ENCODE data around the gene STOX2. TPM values are rescaled to one million over a fixed set of nuclear protein-coding genes. Genes with fewer than 3 reads are reported as not detected.

The STOX2 gene
- total and polyA plus RNA-seq, 10 of the 15 experiments (the other 5 are each of a cell fraction or from before 2014, with no cell fraction given): 0.01 to 1.2 (median 0.18) TPM; not detected in 4

DNA sequence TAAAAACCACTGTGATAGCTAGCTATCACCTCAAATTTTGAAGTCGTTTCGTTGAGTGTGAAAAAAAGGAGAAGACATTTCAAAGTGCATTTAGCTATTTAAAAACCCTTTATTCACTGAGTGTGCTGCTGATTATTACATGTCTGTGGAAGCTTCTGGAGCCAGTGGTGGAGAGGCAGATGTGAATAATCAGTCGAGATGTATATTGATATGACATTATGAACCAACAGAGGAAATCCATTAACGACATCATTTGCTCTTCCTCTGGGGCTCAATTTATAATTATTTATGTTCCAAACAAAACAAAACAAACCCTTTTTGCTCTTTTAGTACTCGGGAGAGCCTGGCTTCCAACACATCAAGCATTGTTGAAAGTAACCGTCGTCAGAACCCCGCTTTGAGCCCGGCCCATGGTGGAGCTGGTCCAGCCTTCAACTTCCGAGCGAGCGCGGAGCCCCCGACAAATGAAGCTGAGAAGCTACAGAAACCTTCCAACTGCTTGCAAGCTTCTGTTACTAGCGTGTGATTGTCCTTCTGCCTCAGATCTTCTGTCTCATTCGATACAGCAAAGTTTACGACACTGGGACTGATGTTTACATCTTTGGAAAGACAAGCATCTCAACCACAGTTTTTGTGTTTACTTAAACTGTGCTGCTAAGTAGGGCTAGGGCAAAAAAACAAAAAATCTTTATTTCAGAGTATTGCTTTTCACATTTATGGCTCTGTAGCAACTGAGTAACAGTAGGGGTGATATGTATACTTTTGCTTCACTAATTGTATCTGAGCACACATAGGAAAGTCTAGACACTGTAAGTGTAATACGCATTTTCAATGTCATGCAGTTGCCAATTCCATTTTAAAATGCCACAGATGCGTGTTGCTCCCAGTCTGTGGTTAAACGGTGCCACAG is 111.9 kb downstream of the STOX2 start:
- H3K9ac ChIP-seq (ENCODE audit: control insufficient read depth, insufficient read depth, low read length): no peak overlapping the region
- ChIA-PET RAD21 (ENCODE audit: unreplicated experiment) (interaction anchor here (0.6 kb wide), 1 partner anchor 23 kb away, joined by 3 read pairs; no protein-coding TSS in a partner anchor), POLR2A (interaction anchor here (0.6 to 0.7 kb wide), 2 partner anchors 17 to 275 kb away, joined by 3 to 4 read pairs; no protein-coding TSS in a partner anchor), CTCF (interaction anchor here (0.8 kb wide), 1 partner anchor 359 kb away, joined by 3 read pairs; no protein-coding TSS in a partner anchor), SMC1A (ENCODE audit: uncharacterized antibody, unreplicated experiment) (no interaction called here)
- in situ Hi-C loops (cut with MboI): no loop called here
- no peak overlapping the region for H2AFZ ChIP-seq (ENCODE audit: control insufficient read depth, low read depth, low read length)
- intact Hi-C loops (cut with micrococcal nuclease; ENCODE audit: unreplicated experiment): no loop called here
- FAIRE-seq (no peak), ATAC-seq (no peak), DNase-seq (ENCODE audit: low read depth, low spot score) (no peak)
- no peaks in the 10 kb centered on the region for H3K27me3 ChIP-seq (replicated peaks in 1 of 2; ENCODE audit: control insufficient read depth in 2 of 2, insufficient read depth in 2 of 2, low read length in 1 of 2)
- H4K20me1 ChIP-seq (ENCODE audit: control insufficient read depth, insufficient read depth): no peaks in the 10 kb centered on the region
- no peaks in the 10 kb centered on the region for H3K36me3 ChIP-seq (ENCODE audit: control insufficient read depth in 2 of 2, insufficient read depth in 2 of 2, low read length in 1 of 2)
- no TSS peak for BruUV-seq (replicated peaks)
- no peak overlapping the region for H3K4me2 ChIP-seq (ENCODE audit: control insufficient read depth, insufficient read depth)
- no peaks in the 10 kb centered on the region for H3K79me2 ChIP-seq (ENCODE audit: control insufficient read depth, insufficient read depth, low read length)
- no peak overlapping the region for H3K27ac ChIP-seq (ENCODE audit: control insufficient read depth, insufficient read depth)
- no peaks in the 10 kb centered on the region for H3K4me1 ChIP-seq (ENCODE audit: control insufficient read depth, insufficient read depth, low read length)
- TF ChIP-seq NFYB (IDR thresholded peaks at IDR 0.05; ENCODE audit: insufficient read depth, low read depth, low read length): no peak
- WGBS (ENCODE audit: insufficient coverage, insufficient replicate concordance, low lambda C conversion rate, missing lambda C conversion rate): 53% methylated on average over 20 of the region's 20 CpGs
- no peak overlapping the region for H3K4me3 ChIP-seq
- H3K9me3 ChIP-seq (replicated peaks; ENCODE audit: control insufficient read depth, insufficient read depth, low read length): no peaks in the 10 kb centered on the region

DNA sequence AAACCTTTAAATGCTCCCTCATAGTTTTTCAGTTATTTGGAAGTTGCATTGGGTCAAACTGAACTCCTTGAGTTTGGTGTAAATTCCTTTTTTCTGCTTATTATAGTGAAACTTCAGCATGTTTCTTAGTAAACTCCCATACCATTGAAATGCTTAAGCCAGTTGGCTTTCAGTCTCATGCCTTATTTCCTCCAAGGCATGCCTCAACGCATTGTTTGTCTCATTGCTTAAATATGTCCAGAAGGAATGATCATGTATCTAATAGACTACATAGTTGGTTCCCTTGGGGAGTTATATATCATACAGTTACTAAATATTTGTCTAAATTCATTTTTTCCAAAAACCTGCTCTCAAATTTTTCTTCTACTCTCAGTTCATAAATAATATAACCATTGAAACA is 114.0 kb downstream of the STOX2 start:
- FAIRE-seq (no peak), DNase-seq (ENCODE audit: low read depth, low spot score) (no peak), ATAC-seq (no peak)
- CTCF ChIA-PET: no interaction called here
- WGBS (ENCODE audit: insufficient coverage, insufficient replicate concordance, low lambda C conversion rate, missing lambda C conversion rate): 38% methylated on average over 1 of the region's 1 CpG
- H3K27ac ChIP-seq (ENCODE audit: control insufficient read depth, insufficient read depth): no peak overlapping the region
- no peaks in the 10 kb centered on the region for H3K36me3 ChIP-seq (ENCODE audit: control insufficient read depth in 2 of 2, insufficient read depth in 2 of 2, low read length in 1 of 2)
- intact Hi-C loops (cut with micrococcal nuclease; ENCODE audit: unreplicated experiment): no loop called here
- no peak overlapping the region for H3K4me2 ChIP-seq (ENCODE audit: control insufficient read depth, insufficient read depth)
- H2AFZ ChIP-seq (ENCODE audit: control insufficient read depth, low read depth, low read length): no peak overlapping the region
- no peaks in the 10 kb centered on the region for H3K4me1 ChIP-seq (ENCODE audit: control insufficient read depth, insufficient read depth, low read length)
- POLR2A ChIA-PET: no interaction called here
- in situ Hi-C loops (cut with MboI): no loop called here
- no peak overlapping the region for H3K4me3 ChIP-seq
- H3K27me3 ChIP-seq (replicated peaks in 1 of 2; ENCODE audit: control insufficient read depth in 2 of 2, insufficient read depth in 2 of 2, low read length in 1 of 2): no peaks in the 10 kb centered on the region
- SMC1A ChIA-PET (ENCODE audit: uncharacterized antibody, unreplicated experiment): interaction anchor here (0.7 kb wide), 1 partner anchor 22 kb away, joined by 3 read pairs; no protein-coding TSS in a partner anchor
- H4K20me1 ChIP-seq (ENCODE audit: control insufficient read depth, insufficient read depth): no peaks in the 10 kb centered on the region
- H3K9ac ChIP-seq (ENCODE audit: control insufficient read depth, insufficient read depth, low read length): no peak overlapping the region
- RAD21 ChIA-PET (ENCODE audit: unreplicated experiment): no interaction called here
- no TSS peak for BruUV-seq (replicated peaks)
- H3K9me3 ChIP-seq (replicated peaks; ENCODE audit: control insufficient read depth, insufficient read depth, low read length): no peaks in the 10 kb centered on the region
- H3K79me2 ChIP-seq (ENCODE audit: control insufficient read depth, insufficient read depth, low read length): no peaks in the 10 kb centered on the region
- no peak for TF ChIP-seq ZNF622 (IDR thresholded peaks at IDR 0.05)
- TF ChIP-seq NBN (IDR thresholded peaks at IDR 0.05): no peak
- no peak for TF ChIP-seq TCF12 (IDR thresholded peaks at IDR 0.05; ENCODE audit: low read depth, low read length)
- TF ChIP-seq RAD21 (IDR thresholded peaks at IDR 0.05; ENCODE audit: insufficient read depth, low read depth, low read length): no peak
- TF ChIP-seq TBL1XR1 (IDR thresholded peaks at IDR 0.05; ENCODE audit: low read depth, low read length): no peak
- no peak for TF ChIP-seq TCF7 (IDR thresholded peaks at IDR 0.05; ENCODE audit: borderline replicate concordance)
- TF ChIP-seq SPI1 (IDR thresholded peaks at IDR 0.05; ENCODE audit: borderline replicate concordance, insufficient read depth, low read depth, low read length): no peak
- no peak for TF ChIP-seq ESRRA (IDR thresholded peaks at IDR 0.05; ENCODE audit: low read length)
- TF ChIP-seq, protein P1, sequence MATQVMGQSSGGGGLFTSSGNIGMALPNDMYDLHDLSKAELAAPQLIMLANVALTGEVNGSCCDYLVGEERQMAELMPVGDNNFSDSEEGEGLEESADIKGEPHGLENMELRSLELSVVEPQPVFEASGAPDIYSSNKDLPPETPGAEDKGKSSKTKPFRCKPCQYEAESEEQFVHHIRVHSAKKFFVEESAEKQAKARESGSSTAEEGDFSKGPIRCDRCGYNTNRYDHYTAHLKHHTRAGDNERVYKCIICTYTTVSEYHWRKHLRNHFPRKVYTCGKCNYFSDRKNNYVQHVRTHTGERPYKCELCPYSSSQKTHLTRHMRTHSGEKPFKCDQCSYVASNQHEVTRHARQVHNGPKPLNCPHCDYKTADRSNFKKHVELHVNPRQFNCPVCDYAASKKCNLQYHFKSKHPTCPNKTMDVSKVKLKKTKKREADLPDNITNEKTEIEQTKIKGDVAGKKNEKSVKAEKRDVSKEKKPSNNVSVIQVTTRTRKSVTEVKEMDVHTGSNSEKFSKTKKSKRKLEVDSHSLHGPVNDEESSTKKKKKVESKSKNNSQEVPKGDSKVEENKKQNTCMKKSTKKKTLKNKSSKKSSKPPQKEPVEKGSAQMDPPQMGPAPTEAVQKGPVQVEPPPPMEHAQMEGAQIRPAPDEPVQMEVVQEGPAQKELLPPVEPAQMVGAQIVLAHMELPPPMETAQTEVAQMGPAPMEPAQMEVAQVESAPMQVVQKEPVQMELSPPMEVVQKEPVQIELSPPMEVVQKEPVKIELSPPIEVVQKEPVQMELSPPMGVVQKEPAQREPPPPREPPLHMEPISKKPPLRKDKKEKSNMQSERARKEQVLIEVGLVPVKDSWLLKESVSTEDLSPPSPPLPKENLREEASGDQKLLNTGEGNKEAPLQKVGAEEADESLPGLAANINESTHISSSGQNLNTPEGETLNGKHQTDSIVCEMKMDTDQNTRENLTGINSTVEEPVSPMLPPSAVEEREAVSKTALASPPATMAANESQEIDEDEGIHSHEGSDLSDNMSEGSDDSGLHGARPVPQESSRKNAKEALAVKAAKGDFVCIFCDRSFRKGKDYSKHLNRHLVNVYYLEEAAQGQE (IDR thresholded peaks at IDR 0.05; ENCODE audit: low read depth, low read length): no peak
- TF ChIP-seq POLR2AphosphoS5 (IDR thresholded peaks at IDR 0.05; ENCODE audit: low read length): no peak

All from GM12878 (cell line).